Embryonic facial prominence (tissue), 1 donor: ENCODE measurements around the gene TXNRD3.

Experiments
- DNase-seq: peaks from one replicate; pipeline ENCODE4 v3.0.0-alpha.2; 2016; ENCODE audit errors: extremely low spot score

TXNRD3 gene

DNA sequence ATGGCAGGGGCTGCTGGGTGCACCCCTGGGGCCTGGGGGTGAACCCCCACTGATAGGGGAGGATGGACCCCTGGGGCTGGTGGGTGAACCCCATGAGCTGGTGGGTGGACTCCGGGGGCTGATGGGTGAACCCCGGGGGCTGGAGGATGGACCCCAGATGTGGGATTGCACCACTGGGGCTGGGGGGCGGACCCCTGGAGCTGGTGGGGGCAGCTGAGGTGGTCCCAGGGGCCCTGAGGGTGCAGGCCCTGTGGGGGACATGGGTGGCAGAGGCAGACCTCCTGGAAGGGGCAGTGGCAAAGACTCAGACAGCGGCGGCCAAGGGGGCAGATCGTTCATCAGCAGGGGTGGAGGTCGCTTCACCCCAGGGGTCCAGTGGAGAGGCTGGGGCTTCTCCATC lies 17.4 kb upstream of the TXNRD3 start:
- DNase-seq = no peak

- DNase-seq = no peak
Measured at GRCh38 chr3:126671521-126671920, 16.6 kb upstream of the TXNRD3 start.

DNA sequence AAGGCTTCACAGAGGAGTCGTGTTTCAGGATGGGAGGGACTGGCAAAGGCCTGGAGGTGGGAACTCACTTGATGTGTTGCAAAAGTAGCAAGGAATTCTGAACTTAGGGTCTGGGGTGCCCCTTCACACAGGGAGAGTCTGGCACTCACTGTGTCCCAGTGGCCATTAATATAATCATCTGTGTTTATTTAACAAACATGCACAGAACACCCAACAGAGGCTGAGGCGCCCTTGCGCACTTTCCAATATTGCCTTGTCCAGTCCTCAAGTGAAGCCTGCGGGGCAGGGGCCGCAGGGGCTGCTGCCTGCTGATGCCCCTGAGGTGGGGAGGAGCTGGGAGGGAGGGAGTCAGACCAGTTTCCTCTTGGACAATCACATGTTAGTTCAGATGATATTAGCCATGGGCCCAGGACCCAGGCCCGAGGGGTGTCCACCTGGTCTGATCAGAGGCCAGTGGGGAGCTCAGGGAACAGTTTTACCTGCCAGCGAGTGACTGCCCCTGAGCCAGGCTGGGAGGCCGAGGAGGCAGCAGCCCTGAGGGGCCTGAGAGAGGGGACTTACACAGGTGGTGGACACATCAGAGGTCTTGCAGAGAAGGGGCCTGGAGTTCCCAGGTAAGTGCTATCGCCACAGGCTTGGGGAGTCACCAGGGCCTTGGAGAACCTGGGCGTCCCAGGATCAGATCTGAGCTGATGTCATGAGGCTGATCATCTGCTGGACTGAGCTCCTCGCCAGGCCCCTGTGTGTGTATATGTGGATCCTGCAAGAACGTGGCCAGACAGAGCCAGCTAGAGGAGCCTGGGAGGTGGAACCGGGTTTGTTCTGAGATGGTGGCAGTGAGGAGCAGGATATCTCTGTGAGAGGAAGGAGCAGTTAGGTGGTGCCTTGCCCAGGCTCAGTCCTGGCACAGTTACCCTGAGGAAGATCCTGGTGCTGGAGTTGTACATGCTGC lies 13.8 kb upstream of the TXNRD3 start:
- DNase-seq = no peak

- DNase-seq = no peak
Measured at GRCh38 chr3:126667631-126668449, 12.9 kb upstream of the TXNRD3 start.

GRCh38 chr3:126666658-126667528 lies 12.0 kb upstream of the TXNRD3 start:
- DNase-seq = no peak

GRCh38 chr3:126665959-126666657 lies 11.2 kb upstream of the TXNRD3 start:
- no peak for DNase-seq

- no peak for DNase-seq
Measured at GRCh38 chr3:126665221-126665936, 10.5 kb upstream of the TXNRD3 start.

- no peak for DNase-seq
Measured at GRCh38 chr3:126664591-126665214, 9.8 kb upstream of the TXNRD3 start.

DNA sequence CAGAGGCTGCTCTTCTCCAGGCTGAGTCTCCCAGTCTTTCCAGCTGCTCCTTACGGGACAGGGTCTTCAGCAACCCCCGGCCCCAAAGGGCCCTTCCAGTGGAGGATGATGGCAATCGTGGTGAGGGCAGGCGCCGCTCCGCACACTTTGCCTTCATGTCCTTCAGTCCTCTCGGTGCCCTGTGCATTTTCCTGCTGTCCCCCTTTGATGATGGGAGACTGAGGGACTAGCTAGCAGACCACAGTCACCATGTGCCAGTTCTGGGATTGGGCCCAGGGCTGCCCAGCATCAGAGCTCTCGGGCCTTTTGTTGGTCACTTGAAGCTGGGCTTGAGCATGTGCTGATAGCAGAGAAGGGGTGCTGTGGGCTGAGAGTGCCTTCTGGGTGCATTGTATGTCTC lies 8.8 kb upstream of the TXNRD3 start:
- DNase-seq = no peak

- no peak for DNase-seq
Measured at GRCh38 chr3:126663257-126663656, 8.3 kb upstream of the TXNRD3 start.

GRCh38 chr3:126661532-126662364 lies 6.8 kb upstream of the TXNRD3 start:
- DNase-seq = no peak

DNA sequence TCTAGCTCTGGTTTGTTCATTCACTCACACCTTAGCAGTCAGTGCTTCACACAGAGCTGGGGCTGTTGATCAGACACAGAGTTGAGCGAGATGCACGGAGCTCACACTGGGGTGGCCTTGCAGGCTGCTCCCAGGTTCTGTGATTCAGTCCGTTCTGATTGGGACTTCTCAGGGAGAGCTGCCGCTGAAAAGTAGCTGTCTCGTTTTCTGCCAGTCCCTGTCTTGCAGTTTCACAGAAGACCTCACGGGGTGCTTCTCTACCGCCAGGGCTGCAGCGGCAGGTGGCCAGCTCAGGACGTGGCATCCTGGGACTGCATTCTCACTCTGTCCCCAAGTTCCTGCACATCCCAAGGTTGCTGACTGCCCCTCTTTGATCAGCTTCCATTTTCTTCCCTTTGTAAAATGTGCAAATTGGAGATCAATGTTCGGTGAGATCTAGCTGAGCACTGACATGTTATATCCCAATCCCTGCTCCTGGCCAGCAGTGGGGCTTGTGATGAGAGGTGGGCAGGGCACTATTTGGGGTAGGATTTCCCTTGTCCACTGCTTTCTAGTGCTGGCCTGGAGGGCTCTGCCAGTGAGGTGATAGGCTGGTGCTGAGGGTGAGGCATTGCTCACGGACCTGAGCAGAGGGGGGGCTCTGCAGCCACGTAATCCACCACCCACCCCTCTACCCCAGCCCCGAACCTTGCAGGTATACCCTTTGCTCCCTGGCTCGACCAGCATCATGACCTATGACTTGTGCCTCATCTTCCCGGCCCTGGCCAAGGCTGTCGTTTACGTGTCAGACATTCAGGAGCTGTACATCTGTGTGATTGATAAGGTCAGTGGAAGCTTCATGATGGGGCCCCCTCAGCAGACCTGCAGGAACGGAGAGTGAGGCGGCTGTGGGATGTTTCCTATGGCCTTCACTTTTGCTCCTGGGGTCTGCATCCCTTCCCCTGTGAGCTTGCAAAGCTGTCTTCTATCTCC lies 5.3 kb upstream of the TXNRD3 start:
- no peak for DNase-seq

DNA sequence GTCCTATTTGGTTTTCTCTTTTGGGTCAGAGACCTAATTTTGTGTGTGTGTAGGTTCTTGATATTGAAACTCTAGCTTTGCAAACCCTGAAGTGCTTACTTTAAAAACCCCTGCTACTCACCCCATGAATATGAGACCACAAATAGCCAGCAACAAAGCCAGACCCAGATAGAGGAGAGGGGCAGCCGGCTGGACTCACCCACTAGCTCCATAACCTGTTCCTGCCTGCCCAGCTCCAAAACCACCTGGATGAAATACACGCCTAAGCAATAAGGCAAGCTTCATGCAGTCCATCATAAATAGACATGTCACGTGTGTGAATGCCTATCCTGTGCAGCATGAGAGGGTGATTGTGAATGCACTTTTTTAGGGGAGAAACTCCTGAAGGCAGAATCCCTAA lies 3.7 kb upstream of the TXNRD3 start:
- no peak for DNase-seq

DNA sequence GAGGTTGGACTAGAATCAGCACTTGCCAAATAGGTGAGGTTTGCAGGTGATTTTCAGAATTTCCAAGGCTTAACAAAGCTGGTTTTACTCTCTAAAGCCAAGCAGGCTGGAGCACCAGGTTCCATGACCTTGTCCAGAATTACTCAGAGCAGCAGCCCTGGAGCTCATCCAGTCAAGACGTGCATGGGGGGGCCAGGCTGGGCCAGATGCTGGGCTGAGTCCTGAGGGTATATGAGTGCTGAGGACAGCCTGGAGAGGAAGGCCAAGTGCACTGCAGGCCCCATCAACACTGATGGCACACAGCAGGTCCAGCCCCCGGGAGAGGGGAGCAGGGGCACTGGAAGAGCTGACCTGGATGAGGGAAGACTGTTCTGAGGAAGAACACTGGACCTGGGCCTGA lies 3.0 kb upstream of the TXNRD3 start:
- no peak for DNase-seq

DNA sequence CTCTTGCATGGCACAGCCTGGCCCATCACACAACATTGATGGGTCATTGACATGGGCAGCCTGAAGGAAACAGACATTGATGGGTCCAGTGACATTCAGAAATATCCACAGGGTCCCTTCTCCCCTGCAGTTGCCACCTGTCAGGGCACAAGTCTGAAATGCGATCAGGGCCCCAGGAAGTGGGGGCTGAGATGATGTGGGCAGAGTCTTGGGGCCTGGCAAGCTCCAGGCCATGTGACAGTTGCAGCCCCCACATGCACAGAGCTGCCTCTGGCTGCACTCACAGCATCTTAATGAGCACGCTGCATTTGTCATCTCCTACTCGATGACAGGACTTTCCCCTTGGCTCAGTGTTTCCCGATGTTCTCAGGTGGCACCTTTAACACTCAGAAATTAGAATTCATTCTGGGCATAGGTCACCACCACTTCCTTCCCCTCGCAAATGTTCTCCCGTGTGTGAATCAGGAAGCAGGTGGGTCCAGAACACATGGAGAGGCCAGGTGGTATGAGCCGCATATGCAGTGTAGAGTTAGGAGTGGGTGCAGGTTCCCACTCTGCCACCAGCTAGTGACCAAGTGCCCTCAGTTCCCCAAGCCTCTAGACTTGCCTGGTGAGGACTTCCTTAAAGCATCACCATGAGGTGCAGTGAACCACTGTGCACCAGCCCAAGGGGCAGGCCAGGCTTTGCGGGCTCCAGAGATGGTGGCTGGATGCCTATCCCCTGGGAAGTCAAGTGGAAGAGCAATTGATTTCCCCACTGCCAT lies 1.6 kb upstream of the TXNRD3 start:
- no peak for DNase-seq

- no peak for DNase-seq
Measured at GRCh38 chr3:126655887-126656286, 963 bp upstream of the TXNRD3 start.

DNA sequence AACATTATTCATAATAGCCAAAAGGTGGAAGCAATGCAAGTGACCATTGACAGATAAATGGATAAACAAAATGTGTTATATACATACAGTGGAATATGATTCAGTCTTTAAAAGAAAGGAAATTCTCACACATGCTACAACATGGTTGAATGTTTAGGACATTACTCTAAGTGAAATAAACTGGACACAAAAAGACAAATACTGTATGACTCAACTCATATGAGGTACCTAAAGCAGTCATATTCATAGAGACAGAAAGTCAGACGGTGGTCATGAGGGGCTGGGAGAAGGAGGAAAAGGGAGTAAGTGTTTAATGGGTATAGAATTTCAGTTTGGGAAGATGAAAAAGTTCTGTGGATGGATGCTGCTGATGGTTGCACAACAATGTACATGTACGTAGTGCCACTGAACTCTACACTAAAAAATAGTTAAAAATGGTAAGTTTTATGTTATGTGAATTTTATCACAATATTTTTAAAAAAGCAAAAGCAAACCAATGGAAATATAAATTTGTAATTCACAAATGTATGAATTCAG lies 5.3 kb downstream of the TXNRD3 start:
- no peak for DNase-seq
